WTC11 (cell line): Measurements from ENCODE around the gene CCDC117. TPM values are rescaled to one million over a fixed set of nuclear protein-coding genes. Genes with fewer than 3 reads are reported as not detected.
A peak's percentile ranks its signal among the peaks of the same experiment; 100 is the strongest.

ENCODE experiments used
- ARID4B ChIP-seq: sonication (generic); formaldehyde crosslinking; IDR thresholded peaks from 2 replicates; pipeline ENCODE4 v1.8.0; 2023; ENCODE audit warnings: missing genetic modification reagents, mild to moderate bottlenecking, borderline replicate concordance
- CDX4 ChIP-seq: fragments of 250-450 bp; sonication (Bioruptor Pico); IDR thresholded peaks from 2 replicates; pipeline ENCODE4 v1.9.0; 2021; ENCODE audit warnings: moderate library complexity, mild to moderate bottlenecking, inconsistent platforms, borderline replicate concordance
- CREM ChIP-seq: sonication (generic); formaldehyde crosslinking; IDR thresholded peaks from 2 replicates; pipeline ENCODE4 v1.8.1; 2022; ENCODE audit warnings: mild to moderate bottlenecking, missing genetic modification reagents, moderate library complexity
- CTCF ChIP-seq: fragments of 200-600 bp; IDR thresholded peaks from 2 replicates; pipeline ENCODE4 v1.8.0; 2022; ENCODE audit warnings: antibody characterized with exemption
- EMX1 ChIP-seq: fragments of 250-450 bp; sonication (Bioruptor Pico); IDR thresholded peaks from 2 replicates; pipeline ENCODE4 v1.8.0; 2021; ENCODE audit warnings: mild to moderate bottlenecking
- ESRRA ChIP-seq: sonication (generic); formaldehyde crosslinking; IDR thresholded peaks from 2 replicates; pipeline ENCODE4 v1.8.1; 2022; ENCODE audit warnings: mild to moderate bottlenecking, missing genetic modification reagents, borderline replicate concordance
- FOXJ3 ChIP-seq: sonication (generic); formaldehyde crosslinking; IDR thresholded peaks from 2 replicates; pipeline ENCODE4 v1.9.0; 2021; ENCODE audit warnings: missing genetic modification reagents, mild to moderate bottlenecking, borderline replicate concordance
- HMGA2 ChIP-seq: fragments of 250-450 bp; sonication (Bioruptor Pico); IDR thresholded peaks from 2 replicates; pipeline ENCODE4 v1.4.0; 2021; ENCODE audit warnings: mild to moderate bottlenecking, moderate library complexity
- MLX ChIP-seq: sonication (generic); formaldehyde crosslinking; IDR thresholded peaks from 2 replicates; pipeline ENCODE4 v1.8.1; 2023; ENCODE audit warnings: mild to moderate bottlenecking, missing genetic modification reagents, moderate library complexity
- MXD4 ChIP-seq: fragments of 250-450 bp; sonication (Bioruptor Pico); IDR thresholded peaks from 2 replicates; pipeline ENCODE4 v1.8.0; 2021; ENCODE audit warnings: mild to moderate bottlenecking, moderate library complexity, borderline replicate concordance
- MYBL2 ChIP-seq: sonication (generic); formaldehyde crosslinking; IDR thresholded peaks from 2 replicates; pipeline ENCODE4 v1.8.1; 2023; ENCODE audit warnings: mild to moderate bottlenecking, moderate library complexity, missing genetic modification reagents
- NR2C2 ChIP-seq: sonication (generic); formaldehyde crosslinking; IDR thresholded peaks from 2 replicates; pipeline ENCODE4 v1.8.0; 2022; ENCODE audit warnings: mild to moderate bottlenecking, missing genetic modification reagents
- SMAD3 ChIP-seq: sonication (generic); formaldehyde crosslinking; IDR thresholded peaks from 2 replicates; pipeline ENCODE4 v1.8.0; 2022; ENCODE audit warnings: missing genetic modification reagents, mild to moderate bottlenecking, borderline replicate concordance
- SOX15 ChIP-seq: fragments of 250-450 bp; sonication (Bioruptor Pico); IDR thresholded peaks from 2 replicates; pipeline ENCODE4 v1.9.0; 2021; ENCODE audit warnings: mild to moderate bottlenecking
- SP1 ChIP-seq: sonication (generic); formaldehyde crosslinking; conservative IDR thresholded peaks from 2 replicates; pipeline ENCODE4 v1.8.1; 2022; ENCODE audit warnings: missing genetic modification reagents
- TCF7 ChIP-seq: sonication (generic); formaldehyde crosslinking; IDR thresholded peaks from 2 replicates; pipeline ENCODE4 v1.8.0; 2022; ENCODE audit warnings: mild to moderate bottlenecking, low read depth, missing genetic modification reagents, moderate library complexity
- TEAD1 ChIP-seq: sonication (generic); formaldehyde crosslinking; IDR thresholded peaks from 2 replicates; pipeline ENCODE4 v1.8.0; 2022; ENCODE audit warnings: mild to moderate bottlenecking, missing genetic modification reagents
- ZBTB43 ChIP-seq: sonication (generic); formaldehyde crosslinking; IDR thresholded peaks from 2 replicates; pipeline ENCODE4 v1.8.1; 2023; ENCODE audit warnings: mild to moderate bottlenecking, missing genetic modification reagents
- ZMAT4 ChIP-seq: fragments of 250-450 bp; sonication (Bioruptor Pico); IDR thresholded peaks from 2 replicates; pipeline ENCODE4 v1.9.0; 2021; ENCODE audit warnings: mild to moderate bottlenecking
- ZNF281 ChIP-seq: sonication (generic); formaldehyde crosslinking; IDR thresholded peaks from 2 replicates; pipeline ENCODE4 v1.8.0; 2023; ENCODE audit warnings: mild to moderate bottlenecking, missing genetic modification reagents
- ZNF317 ChIP-seq: sonication (generic); formaldehyde crosslinking; IDR thresholded peaks from 2 replicates; pipeline ENCODE4 v1.8.1; 2023; ENCODE audit warnings: low read depth, mild to moderate bottlenecking, moderate library complexity, missing genetic modification reagents, borderline replicate concordance
- ZNF396 ChIP-seq: fragments of 250-450 bp; sonication (Bioruptor Pico); IDR thresholded peaks from 2 replicates; pipeline ENCODE4 v1.8.0; 2021; ENCODE audit warnings: mild to moderate bottlenecking, moderate library complexity, borderline replicate concordance
- ZNF416 ChIP-seq: fragments of 250-450 bp; sonication (Bioruptor Pico); IDR thresholded peaks from 2 replicates; pipeline ENCODE4 v1.9.0; 2021; ENCODE audit warnings: mild to moderate bottlenecking, inconsistent platforms
- ZNF425 ChIP-seq: fragments of 250-450 bp; sonication (Bioruptor Pico); conservative IDR thresholded peaks from 2 replicates; pipeline ENCODE4 v1.9.0; 2021; ENCODE audit warnings: mild to moderate bottlenecking
- total RNA-seq: library from RNA; stranded (reverse); gene quantifications from 3 replicates; pipeline ENCODE4 v1.2.3, GENCODE V29; 2021

Gene CCDC117
- total RNA-seq, 1 experiment from 2014 or later, result 39.0 TPM

GRCh38 chr22:28772633-28773460 lies at the start of gene CCDC117 (continued):
- TF ChIP-seq ARID4B (CRISPR knock-in tag) (no peak; the same call in 1 of the 2 replicates), TCF7 (CRISPR knock-in tag) (no peak), ZMAT4 (no peak), CTCF (no peak), SP1 (CRISPR knock-in tag) (peak; percentile 60; the same call in 1 of the 2 replicates), MYBL2 (CRISPR knock-in tag) (0 out of 2 replicates have a peak, but pooled peaks have one; percentile 42), ESRRA (peak; percentile 79; the same call in 1 of the 2 replicates), ZNF281 (CRISPR knock-in tag) (no peak), SOX15 (CRISPR knock-in tag) (no peak), MXD4 (CRISPR knock-in tag) (no peak), EMX1 (no peak), ZNF396 (CRISPR knock-in tag) (no peak), FOXJ3 (no peak), CDX4 (no peak), CREM (CRISPR knock-in tag) (peak; percentile 74), SMAD3 (CRISPR knock-in tag) (peak; percentile 44; the same call in 1 of the 2 replicates), ZNF317 (CRISPR knock-in tag) (no peak), ZNF416 (0 out of 2 replicates have a peak, but pooled peaks have one; percentile 27), TEAD1 (CRISPR knock-in tag) (peak; percentile 63; the same call in 1 of the 2 replicates), HMGA2 (CRISPR knock-in tag) (no peak), ZNF425 (CRISPR knock-in tag) (no peak), ZBTB43 (CRISPR knock-in tag) (0 out of 2 replicates have a peak, but pooled peaks have one; percentile 25), MLX (CRISPR knock-in tag) (no peak), NR2C2 (CRISPR knock-in tag) (no peak)
